GM21825 (cell line): Measurements from ENCODE around the gene AXIN2.

Experiments
- ATAC-seq: cut with Tn5 transposase; IDR thresholded peaks from one replicate; pipeline ENCODE4 v1.9.1; 2021; ENCODE audit warnings: mild to moderate bottlenecking, moderate library complexity; ENCODE audit not compliant: unreplicated experiment

The AXIN2 gene, protein sequence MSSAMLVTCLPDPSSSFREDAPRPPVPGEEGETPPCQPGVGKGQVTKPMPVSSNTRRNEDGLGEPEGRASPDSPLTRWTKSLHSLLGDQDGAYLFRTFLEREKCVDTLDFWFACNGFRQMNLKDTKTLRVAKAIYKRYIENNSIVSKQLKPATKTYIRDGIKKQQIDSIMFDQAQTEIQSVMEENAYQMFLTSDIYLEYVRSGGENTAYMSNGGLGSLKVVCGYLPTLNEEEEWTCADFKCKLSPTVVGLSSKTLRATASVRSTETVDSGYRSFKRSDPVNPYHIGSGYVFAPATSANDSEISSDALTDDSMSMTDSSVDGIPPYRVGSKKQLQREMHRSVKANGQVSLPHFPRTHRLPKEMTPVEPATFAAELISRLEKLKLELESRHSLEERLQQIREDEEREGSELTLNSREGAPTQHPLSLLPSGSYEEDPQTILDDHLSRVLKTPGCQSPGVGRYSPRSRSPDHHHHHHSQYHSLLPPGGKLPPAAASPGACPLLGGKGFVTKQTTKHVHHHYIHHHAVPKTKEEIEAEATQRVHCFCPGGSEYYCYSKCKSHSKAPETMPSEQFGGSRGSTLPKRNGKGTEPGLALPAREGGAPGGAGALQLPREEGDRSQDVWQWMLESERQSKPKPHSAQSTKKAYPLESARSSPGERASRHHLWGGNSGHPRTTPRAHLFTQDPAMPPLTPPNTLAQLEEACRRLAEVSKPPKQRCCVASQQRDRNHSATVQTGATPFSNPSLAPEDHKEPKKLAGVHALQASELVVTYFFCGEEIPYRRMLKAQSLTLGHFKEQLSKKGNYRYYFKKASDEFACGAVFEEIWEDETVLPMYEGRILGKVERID

DNA sequence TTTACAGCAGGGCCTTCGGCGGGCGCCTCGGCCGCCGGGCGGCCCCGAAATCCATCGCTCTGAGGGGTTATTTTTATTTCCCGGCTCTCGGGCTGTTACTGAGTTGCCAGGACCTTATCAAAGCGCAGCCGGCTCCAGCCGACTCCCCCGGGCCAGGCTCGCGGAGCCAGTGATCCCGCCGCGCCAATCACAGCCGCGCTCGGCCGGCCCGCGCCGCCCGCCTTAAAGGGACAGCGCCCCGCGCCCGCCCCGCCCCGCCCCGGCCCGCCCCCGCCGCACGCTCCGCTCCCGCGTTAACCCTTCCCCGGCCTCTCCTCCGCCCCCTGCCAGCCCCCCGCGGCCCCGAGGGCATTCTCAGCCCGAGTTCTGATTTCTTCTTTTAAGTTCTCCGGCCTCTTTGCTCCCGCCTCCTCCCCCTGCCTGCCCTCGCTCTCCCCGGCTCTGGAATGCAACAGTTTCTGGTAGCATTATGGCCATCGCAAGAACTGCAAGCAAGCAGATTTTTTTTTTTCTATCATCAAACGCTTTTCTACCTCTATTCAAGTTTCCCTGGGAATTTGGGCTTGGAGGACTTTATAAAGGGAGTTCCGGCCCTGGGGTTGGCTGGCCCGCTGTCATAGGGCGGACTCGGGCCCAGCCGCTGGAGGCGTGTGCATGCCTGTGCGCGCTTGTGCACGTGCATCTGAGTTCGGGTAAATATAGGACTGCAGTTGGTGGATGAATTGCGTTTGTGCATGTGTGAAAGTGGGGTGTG, at the start of gene AXIN2:
TSS of gene AXIN2 (minus strand) at position 197 of the 754 bp plus-strand sequence. CDS start 3,028 bp downstream, outside the sequence.
- ATAC-seq, result peak; percentile 85

DNA sequence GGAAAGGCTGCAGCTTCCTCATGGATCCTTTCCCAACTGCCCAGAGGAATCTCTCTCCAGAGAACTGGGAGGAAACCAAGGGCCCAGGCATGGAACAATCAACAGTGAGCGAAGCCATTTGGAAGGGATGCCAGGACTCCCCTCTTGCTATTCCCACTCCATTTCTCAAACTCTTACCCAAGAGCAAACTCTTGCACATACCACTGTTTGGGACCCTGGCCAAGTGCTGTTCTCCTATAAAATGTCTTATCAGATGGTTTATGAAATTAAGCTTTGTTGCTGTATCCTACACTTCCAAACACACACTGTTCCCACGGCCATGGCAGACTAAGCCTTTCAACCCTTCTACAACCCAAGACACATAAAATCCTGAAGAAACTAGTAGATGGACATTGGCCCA, 48.3 kb upstream of the AXIN2 start:
- ATAC-seq, result no peak

DNA sequence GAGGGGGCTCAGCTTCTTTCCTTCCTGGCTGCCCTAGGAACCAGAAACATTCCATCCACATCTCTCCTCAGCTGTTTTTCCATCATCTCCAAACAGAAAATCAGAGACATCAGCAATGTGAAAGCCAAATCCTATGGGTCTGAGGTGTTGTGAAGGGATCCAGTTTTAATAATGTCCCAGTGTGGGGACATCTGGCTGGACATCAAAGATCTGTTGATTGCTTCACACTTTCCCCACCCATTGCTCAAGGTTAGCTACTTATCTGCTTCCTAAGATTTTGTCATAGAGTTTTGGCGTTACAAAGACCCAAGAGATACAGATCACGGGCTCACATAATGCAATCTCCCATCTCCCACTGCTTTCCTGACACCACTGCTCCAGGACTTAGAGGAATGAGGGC, 47.8 kb upstream of the AXIN2 start:
- no peak for ATAC-seq

DNA sequence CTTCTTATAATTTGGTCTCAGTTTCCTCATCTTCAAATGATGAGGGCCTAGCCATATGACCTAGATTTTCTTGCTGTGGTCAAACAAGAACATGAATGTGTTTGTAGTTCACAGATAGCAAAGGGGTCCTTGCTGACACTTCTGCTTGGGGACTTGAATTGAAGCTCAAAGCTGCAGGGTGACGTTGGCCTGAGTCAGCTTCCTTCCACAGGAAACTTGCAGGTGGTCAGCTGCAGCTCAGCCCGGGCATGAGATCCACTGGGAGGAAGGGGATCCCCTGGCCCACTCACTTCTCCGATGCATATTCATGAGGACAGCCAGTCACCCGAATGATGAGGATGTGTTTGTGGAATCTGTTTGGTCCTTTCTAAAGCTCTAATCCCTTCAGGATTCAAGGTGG, 42.6 kb upstream of the AXIN2 start:
- ATAC-seq, result no peak

DNA sequence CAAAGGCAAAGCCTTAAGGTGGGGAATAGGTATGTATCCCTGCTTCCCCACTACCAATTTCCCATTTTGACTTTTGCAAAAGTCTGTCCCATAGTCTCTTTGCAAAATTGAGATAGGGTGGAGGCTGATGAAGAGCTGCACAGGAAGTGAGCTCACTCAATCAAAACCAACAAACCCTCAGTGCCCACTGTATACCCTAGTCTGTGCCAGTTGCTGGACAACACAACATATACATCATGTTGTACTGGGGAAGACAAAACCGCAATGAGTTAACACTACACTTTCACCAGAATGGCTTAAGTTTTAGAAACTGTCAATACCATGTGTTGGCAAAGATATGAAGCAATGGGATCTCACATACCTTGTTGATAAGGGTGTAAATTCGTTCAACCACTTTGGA, 40.4 kb upstream of the AXIN2 start:
- no peak for ATAC-seq

DNA sequence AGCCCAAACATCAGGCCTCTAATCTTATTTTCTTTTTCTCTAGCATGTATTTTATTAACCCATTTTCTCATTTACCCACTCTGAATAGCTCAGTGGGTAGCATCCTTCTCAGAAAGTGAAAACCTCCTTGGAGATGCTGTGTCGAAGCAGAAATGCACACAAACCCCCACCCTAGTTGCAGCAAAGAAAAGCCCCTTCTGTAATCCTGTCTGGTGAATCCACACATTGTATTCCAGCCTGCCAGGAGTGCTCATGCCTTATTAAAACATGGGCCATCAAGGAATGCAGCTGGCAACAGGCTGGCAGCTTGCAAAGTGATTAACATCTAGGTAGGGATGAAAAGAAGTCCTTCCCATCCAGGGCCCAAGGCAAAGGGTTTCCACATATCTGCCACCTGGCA, 39.7 kb upstream of the AXIN2 start:
- ATAC-seq, result no peak

DNA sequence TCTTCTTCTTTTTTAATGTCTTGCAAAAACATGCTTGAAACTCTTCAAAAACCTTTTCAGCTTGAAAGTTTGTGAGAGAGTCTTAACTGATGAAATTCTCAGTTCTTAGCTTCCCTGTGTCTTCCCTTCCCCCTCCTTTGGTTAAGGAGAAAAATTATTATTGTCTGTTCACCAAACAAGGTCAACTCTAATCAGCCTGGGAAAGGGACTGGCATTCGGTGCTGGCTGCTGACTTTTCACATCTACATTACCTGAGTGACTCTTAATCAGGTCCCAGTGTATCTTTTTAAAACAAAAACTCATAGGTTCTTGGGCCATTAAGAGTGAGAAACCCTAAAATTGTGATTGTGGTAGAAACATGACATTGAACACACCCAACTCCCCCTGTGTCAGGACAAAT, 39.1 kb upstream of the AXIN2 start:
- no peak for ATAC-seq

DNA sequence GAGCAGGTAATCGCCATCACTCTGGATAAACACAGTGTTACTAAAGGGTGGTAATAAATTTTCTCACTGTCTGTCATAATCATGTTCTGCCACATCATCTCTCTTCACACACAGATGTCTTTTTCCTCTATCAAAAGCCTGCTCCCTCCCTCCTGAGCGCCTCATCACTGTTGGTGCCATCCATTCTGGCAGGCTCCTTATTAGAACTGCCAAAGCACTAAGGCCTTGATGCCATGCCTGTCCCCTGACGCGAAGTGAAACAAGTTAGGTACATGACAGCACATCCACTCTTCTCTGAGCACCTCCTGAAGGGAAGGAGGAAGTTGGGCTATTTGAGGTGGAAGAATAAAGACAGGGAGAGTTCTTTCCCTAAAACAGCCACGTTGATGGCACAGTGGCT, 38.2 kb upstream of the AXIN2 start:
- ATAC-seq, result no peak

DNA sequence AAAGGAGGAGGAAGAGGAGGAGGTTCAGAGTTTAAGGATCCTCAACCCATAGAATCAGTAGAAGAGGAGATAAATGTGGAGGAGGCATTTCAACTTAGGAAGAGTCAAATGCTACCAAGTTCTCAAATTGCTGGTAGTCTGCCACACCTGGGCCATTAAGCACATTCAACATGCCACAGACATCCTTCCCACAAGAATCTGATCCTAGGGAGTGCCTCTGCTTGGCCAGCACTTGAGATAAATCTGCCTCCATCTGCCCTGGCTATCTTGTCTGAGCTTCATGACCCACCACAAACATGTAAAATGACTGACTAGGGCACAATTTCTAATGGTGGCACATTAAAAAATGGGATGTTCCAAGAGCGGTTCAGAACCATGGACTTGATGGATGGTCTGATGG, 37.3 kb upstream of the AXIN2 start:
- no peak for ATAC-seq

DNA sequence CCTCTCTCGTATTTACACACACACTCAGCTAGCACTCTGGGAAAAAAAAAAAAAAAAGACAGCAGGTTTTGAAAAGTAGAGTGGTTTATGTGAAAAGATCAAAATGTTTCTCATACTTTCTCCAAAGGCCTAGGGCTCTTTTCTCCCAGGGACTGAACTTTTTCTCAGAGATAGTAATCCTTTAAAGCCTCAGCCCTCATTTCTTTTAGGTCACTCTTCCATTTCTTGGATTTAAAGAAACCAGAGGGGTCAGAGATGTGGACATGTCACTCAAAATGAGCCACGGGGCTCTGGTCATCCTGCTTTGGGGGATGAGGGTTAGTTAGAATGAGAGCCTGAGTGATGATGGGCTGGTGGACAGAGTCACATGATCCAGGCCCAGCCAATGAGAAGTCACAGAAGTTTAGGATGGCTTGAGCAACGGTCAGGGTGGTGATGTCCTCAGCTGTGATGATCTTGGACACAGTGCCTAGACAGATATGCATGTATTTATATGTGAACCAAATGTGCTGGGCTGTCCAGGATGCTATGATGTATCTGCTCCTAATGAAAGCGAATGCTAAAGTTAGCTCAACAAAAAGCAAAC, 33.7 kb upstream of the AXIN2 start:
- no peak for ATAC-seq

DNA sequence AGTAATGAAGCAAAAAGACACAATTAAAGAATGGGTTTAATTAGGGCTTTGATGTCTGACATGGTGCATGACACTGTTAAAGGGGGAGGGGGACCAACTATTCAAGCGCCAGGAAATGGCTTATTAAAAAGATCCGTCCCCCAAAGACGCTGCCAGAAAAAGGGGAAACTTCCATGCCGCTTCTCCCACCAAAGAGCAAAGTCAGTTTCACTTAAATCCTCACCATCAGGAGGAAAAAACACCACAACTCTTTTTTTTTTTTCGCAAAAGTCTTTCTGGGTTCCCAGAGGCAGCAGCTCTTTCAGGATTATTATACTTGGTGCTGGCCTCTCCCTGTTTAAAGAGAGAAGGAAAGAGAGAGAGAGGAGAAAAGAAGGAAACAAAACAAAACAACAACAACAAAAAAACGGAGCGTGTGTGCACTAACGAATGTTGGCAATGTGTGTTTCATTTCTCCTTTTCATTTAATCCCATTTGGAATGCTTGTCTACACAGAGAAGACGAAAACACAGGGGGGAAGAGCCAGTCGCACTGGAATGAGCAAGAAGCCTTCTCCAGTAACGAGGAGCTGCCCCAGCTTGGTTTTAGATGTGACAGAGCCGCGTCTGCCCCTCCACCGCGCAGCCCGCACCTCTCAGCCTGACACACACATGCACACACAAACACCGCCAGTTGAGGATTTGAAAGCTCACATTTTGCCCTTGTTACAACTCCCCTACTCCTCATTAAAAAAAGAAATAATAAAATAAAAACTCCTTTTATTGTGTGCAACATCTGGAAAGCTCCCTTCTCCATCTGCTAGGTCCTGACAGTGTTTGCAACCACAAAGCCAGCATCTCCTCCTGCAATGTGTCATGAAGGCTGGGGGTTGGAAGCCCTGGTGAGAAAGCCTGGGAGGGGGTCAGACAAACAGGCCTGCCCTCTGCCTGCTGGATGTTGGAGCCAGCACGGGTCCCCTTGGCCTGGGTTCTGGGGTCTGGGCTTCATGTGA, 32.7 kb upstream of the AXIN2 start:
- no peak for ATAC-seq

DNA sequence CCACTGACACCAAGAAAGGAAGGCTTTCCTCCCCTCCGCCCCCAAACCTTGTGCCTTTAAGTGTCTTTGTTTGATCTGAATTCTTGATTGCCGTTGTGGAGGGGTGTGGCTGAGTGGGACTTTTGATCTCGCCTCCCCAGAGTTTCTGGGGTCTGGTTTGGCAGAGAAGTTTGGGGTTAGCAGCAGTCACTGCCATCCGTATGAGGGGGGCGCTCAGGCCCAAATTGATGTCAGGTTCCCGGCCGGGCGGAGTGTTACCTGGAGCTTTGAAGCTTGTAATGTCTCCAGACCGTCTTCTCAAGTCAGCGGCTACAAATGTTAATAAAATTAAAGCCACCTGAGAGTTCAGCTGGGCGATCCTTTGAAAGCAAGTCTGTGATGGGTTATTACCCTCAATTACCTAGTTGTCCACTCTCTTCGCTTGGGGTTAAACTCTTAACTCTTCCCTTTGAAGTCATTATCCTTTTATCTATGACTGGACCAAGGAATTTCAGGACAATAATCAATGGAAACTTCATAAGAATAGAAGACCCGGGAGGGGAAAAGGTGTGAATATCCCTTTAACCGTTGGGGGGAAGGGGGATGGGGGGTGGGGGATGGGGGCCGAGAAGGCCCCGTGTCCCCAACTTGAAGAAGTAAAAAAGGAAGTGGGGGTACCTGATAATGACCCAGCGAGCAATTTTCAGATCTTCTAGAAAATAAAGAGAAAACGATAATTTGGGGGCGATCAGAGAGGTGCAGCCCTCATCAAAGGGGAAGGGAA, 31.8 kb upstream of the AXIN2 start:
- no peak for ATAC-seq

DNA sequence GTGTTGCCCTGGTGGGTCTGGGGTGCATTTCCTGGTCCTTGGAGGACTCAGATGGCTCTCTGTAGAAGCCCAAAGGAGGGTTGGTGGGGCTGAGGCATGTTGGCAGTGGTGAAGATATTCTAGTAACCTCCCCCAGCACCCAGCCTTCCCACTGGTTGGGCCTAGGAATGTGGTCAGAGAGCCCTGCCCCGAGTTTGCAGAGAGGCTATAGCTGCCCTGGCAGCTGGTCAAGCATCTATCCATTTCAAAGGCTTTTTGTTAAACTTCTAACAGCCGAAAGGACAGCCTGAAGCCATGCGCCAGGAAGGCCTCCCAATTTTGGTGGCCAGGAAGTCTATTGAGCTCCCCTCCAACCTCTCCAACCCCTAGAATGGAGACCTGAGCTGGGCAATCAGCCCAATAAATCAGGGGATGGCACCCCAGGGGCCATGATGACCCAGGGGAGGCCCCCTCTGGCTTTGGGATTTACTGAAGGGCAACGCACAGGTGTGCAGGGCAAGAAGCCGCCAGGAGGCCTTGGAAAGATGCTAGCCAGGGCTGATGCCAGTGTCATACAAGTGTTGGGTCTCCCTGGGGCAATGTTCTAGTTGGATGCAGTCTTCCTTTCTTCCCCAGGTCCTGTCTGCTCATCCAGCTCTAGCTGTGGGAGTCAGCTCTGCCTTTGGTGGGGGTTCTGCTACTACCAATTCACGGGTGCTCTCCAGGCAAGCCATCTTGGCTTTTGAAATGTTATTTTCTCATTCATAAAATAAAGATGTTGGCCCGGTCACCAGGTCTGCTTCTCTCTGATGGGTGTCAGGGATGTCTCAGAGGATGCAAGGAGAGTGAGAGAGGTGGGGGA, 30.9 kb upstream of the AXIN2 start:
- no peak for ATAC-seq

DNA sequence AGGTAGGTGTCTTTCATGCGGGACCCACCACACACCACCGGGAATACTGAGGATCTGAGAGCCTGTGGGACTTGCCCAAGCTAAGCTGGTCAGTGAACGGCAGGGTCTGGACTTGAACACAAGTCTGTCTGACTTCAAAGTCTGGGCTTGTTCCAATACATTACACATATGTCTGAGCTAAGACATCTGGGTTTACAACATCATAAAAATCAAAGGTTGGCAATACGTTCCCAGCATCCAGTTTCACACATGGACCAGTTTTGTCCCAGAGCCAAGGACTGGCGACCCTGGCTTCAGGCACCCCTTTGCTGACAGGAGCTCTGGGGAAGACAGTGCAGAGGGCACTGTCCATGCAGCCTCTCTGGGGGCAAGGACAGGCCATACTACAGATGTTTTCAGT, 27.9 kb upstream of the AXIN2 start:
- ATAC-seq, result no peak

DNA sequence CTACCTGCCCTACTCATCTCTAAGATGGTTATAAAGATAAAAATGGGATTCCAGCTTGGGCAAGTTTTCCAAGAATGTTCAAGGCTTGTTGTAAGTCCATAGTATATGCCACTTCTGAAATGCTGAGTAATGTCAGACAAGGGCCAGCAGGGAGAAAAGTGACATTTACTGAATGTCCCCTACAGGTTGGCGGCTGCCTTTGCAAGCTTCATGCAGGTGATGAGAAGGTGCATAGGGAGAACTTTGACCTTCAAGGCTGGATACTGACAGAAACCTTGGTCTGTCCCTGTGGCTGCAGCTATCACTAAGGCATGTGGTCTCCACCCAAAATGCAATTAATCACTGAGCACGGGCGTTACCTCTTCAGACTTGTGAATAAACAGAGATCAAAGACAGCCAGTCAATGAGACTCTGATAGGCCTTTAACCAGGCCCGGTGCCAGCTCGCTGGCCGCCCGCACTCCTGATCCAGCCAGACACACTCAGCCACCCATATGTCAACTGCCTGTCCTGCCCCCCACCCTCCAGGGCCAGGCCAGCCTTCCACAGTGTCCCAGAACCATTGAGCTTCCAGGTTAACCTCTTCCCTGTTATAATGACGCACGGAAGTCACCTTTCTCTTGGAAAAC, 26.8 kb upstream of the AXIN2 start:
- no peak for ATAC-seq

DNA sequence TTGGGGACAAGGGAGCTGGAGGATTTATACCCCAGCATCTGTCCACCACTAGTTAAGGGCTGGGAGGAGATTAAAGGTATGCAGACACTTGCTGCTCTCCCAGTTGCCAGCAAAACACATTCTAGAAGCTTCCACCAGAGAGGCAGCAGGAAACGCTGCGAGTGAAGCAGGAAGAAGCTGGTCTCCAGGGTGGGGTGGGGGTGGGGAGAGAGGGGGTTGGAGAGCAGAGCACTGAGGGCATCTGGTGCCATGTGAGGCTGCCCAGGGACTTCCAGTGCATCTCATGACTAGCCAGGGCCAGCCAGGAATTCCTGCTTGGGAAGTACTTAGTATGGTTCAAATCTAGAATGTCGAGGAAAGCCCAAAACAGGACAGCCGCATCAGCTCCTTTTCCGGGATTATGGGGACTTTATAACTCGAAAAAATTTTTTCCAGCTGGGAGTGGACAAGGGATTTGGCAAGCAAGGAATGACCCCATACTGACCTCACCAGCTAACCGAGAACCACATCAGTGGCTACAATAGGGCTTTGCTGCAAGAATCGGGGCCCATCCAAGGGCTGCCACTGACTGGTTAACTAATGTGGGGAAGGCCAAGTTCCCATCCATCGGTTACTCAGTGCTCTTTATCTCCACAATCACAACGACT, 26.2 kb upstream of the AXIN2 start:
- ATAC-seq, result no peak

DNA sequence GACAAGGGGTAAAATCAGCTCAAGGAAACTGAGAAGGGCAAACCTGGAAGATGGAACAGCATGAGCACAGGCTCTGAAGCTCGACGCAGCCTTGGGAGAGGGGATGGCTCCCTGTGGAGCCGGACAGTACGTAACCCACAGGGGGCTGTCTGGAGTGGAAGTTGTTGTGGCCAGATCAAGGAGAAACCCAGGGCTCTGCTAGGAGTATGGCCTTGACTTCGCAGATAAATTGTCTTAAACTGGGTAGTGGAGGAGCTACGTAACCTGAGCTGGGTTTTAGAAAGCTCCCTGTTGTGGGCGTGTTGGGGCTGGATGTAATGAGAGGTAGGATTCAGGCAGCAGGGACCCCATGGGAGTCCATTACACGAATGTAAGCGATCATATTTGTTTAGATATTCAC, 25.5 kb upstream of the AXIN2 start:
- ATAC-seq, result no peak
